Activated T-cell treated with anti-CD3 and anti-CD28 coated beads, Interleukin-2, amount 50 U/mL, for 48 hours (primary cell): ENCODE results near the gene RBM33.

Experiments used
- DNase-seq, 2 experiments: peaks; one replicate each; pipeline ENCODE4 v3.0.0-alpha.2; 2020

The RBM33 gene

GRCh38 chr7:155778349-155778748 is 133.9 kb downstream of the RBM33 start:
- peak in 1 of 2 experiments; percentile 8 for DNase-seq

GRCh38 chr7:155780884-155781283 is 136.4 kb downstream of the RBM33 start:
- DNase-seq = peak in 1 of 2 experiments; percentile 4

GRCh38 chr7:155781433-155781832 is 137.0 kb downstream of the RBM33 start:
- peak in 1 of 2 experiments; percentile 5 for DNase-seq

- no peak for DNase-seq
Measured at GRCh38 chr7:155782466-155782865, 138.0 kb downstream of the RBM33 start.

- no peak for DNase-seq
Measured at GRCh38 chr7:155785536-155785935, 141.1 kb downstream of the RBM33 start.

GRCh38 chr7:155786491-155786890 is 142.0 kb downstream of the RBM33 start:
- DNase-seq = no peak

- no peak for DNase-seq
Measured at GRCh38 chr7:155787171-155787851, 142.8 kb downstream of the RBM33 start.

- no peak for DNase-seq
Measured at GRCh38 chr7:155788616-155789000, 144.1 kb downstream of the RBM33 start.

GRCh38 chr7:155789001-155789725 is 144.7 kb downstream of the RBM33 start:
- no peak for DNase-seq

GRCh38 chr7:155790666-155791065 is 146.2 kb downstream of the RBM33 start:
- DNase-seq = no peak

- DNase-seq = no peak
Measured at GRCh38 chr7:155791214-155791737, 146.8 kb downstream of the RBM33 start.

- no peak for DNase-seq
Measured at GRCh38 chr7:155791836-155792235, 147.4 kb downstream of the RBM33 start.

GRCh38 chr7:155792315-155792960 is 148.0 kb downstream of the RBM33 start:
- DNase-seq = no peak

GRCh38 chr7:155792999-155793560 is 148.6 kb downstream of the RBM33 start:
- no peak for DNase-seq

- no peak for DNase-seq
Measured at GRCh38 chr7:155793720-155794119, 149.3 kb downstream of the RBM33 start.

GRCh38 chr7:155794196-155794595 is 149.7 kb downstream of the RBM33 start:
- DNase-seq = no peak

GRCh38 chr7:155795401-155795800 is 150.9 kb downstream of the RBM33 start:
- no peak for DNase-seq

- no peak for DNase-seq
Measured at GRCh38 chr7:155795951-155796350, 151.5 kb downstream of the RBM33 start.

- DNase-seq = peak; percentile 79 to 84
Measured at GRCh38 chr7:155796381-155797261, 152.2 kb downstream of the RBM33 start.

GRCh38 chr7:155797262-155798250 is 153.1 kb downstream of the RBM33 start:
- no peak for DNase-seq
